ENCODE results near the gene GAS1. TPM values are rescaled to one million over a fixed set of nuclear protein-coding genes. Genes with fewer than 3 reads are reported as not detected.

Gene GAS1
- total RNA-seq, 1 experiment from 2014 or later = 0.07 TPM

GRCh38 chr9:86983620-86984259 is 36.4 kb upstream of the GAS1 start:
- Histone ChIP-seq H3K9me3 (ENCODE audit: control insufficient read depth in 1 of 2, insufficient read depth in 1 of 2, low read depth in 1 of 2, low read length in 2 of 2) (no peaks in the 10 kb centered on the region), H3K9ac (ENCODE audit: low read length) (no peak overlapping the region), H3K36me3 (ENCODE audit: control insufficient read depth in 1 of 2, insufficient read depth in 2 of 2, low read length in 2 of 2) (no peaks in the 10 kb centered on the region), H3K4me2 (ENCODE audit: low read length) (no peak overlapping the region), H3K27me3 (ENCODE audit: insufficient read depth, low read length) (peaks cover 65% of the 10 kb centered on the region), H3K27ac (ENCODE audit: low read depth, low read length) (no peak overlapping the region), H2AFZ (ENCODE audit: low read depth, low read length, poor library complexity, severe bottlenecking) (no peak overlapping the region), H3K4me1 (ENCODE audit: control insufficient read depth in 1 of 2, insufficient read depth in 2 of 2, low read length in 2 of 2) (no peaks in the 10 kb centered on the region), H4K20me1 (ENCODE audit: insufficient read depth) (no peaks in the 10 kb centered on the region), H3K9me2 (ENCODE audit: insufficient read depth) (no peaks in the 10 kb centered on the region), H3K79me2 (ENCODE audit: insufficient read depth, low read length) (no peaks in the 10 kb centered on the region), H3K4me3 (replicated peaks in 1 of 2; ENCODE audit: low read depth in 1 of 2, low read length in 2 of 2) (no peak overlapping the region)
- ChIA-PET POLR2A (no interaction called here), CTCF (no interaction called here), RAD21 (ENCODE audit: low non-redundant PET in 1 of 2, low total read pairs in 2 of 2, uncharacterized antibody in 2 of 2, unreplicated experiment in 2 of 2) (no interaction called here)
- DNase-seq (ENCODE audit: low read depth, low spot score) (no peak), ATAC-seq (no peak)
- intact Hi-C loops (cut with micrococcal nuclease) = no loop called here
- BruUV-seq (replicated peaks) = no TSS peak
- TF ChIP-seq POLR2AphosphoS5 (IDR thresholded peaks at IDR 0.05; ENCODE audit: low read depth, low read length) (no peak), SIN3A (IDR thresholded peaks at IDR 0.05; ENCODE audit: low read depth) (no peak), EGR1 (IDR thresholded peaks at IDR 0.05; ENCODE audit: low read depth) (no peak), FOSL1 (IDR thresholded peaks at IDR 0.05; ENCODE audit: low read depth) (no peak), EZH2phosphoT487 (IDR thresholded peaks at IDR 0.05; ENCODE audit: borderline replicate concordance) (no peak), JUND (IDR thresholded peaks at IDR 0.05) (no peak), ATF3 (IDR thresholded peaks at IDR 0.05) (no peak), TCF7L2 (IDR thresholded peaks at IDR 0.05; ENCODE audit: borderline replicate concordance, extremely low read depth, insufficient read depth, insufficient read length) (no peak), ZNF274 (IDR thresholded peaks at IDR 0.05; ENCODE audit: low read depth, low read length) (no peak), SP1 (IDR thresholded peaks at IDR 0.05; ENCODE audit: low read depth) (no peak), REST (IDR thresholded peaks at IDR 0.05; ENCODE audit: low read depth) (no peak), ELF1 (IDR thresholded peaks at IDR 0.05; ENCODE audit: borderline replicate concordance, low read depth) (no peak)
- TF ChIP-seq, protein P1, sequence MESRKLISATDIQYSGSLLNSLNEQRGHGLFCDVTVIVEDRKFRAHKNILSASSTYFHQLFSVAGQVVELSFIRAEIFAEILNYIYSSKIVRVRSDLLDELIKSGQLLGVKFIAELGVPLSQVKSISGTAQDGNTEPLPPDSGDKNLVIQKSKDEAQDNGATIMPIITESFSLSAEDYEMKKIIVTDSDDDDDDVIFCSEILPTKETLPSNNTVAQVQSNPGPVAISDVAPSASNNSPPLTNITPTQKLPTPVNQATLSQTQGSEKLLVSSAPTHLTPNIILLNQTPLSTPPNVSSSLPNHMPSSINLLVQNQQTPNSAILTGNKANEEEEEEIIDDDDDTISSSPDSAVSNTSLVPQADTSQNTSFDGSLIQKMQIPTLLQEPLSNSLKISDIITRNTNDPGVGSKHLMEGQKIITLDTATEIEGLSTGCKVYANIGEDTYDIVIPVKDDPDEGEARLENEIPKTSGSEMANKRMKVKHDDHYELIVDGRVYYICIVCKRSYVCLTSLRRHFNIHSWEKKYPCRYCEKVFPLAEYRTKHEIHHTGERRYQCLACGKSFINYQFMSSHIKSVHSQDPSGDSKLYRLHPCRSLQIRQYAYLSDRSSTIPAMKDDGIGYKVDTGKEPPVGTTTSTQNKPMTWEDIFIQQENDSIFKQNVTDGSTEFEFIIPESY (IDR thresholded peaks at IDR 0.05; ENCODE audit: extremely low read depth, insufficient replicate concordance, low read length) = no peak

Measured in HCT116 (cell line).